ENCODE measurements around the gene RPIA.

The RPIA gene

GRCh38 chr2:88698498-88699233, 7.2 kb downstream of the RPIA start:
- no peaks in the 10 kb centered on the region for H3K9me3 Mint-ChIP-seq
- peaks cover 45% of the 10 kb centered on the region for H3K36me3 Mint-ChIP-seq (ENCODE audit: low read depth)
- H3K4me1 Mint-ChIP-seq (ENCODE audit: low read depth) = peaks cover 34% of the 10 kb centered on the region
- no peaks in the 10 kb centered on the region for H3K27me3 Mint-ChIP-seq
- H3K4me3 Mint-ChIP-seq = no peak overlapping the region
- H3K27ac Mint-ChIP-seq = no peak overlapping the region

GRCh38 chr2:88707003-88707402, 15.5 kb downstream of the RPIA start:
- Mint-ChIP-seq H3K4me1 (ENCODE audit: low read depth) (no peaks in the 10 kb centered on the region), H3K4me3 (no peak overlapping the region), H3K9me3 (peaks cover 17% of the 10 kb centered on the region), H3K27me3 (no peaks in the 10 kb centered on the region), H3K36me3 (ENCODE audit: low read depth) (peaks cover 55% of the 10 kb centered on the region), H3K27ac (no peak overlapping the region)

- Mint-ChIP-seq H3K9me3 (peaks cover 15% of the 10 kb centered on the region), H3K4me3 (no peak overlapping the region), H3K27ac (no peak overlapping the region), H3K4me1 (ENCODE audit: low read depth) (no peaks in the 10 kb centered on the region), H3K36me3 (ENCODE audit: low read depth) (peaks cover 49% of the 10 kb centered on the region), H3K27me3 (no peaks in the 10 kb centered on the region)
Measured at GRCh38 chr2:88709181-88709631, 17.7 kb downstream of the RPIA start.

GRCh38 chr2:88711289-88711688, 19.8 kb downstream of the RPIA start:
- Mint-ChIP-seq H3K9me3 (no peaks in the 10 kb centered on the region), H3K4me3 (no peak overlapping the region), H3K27ac (no peak overlapping the region), H3K27me3 (no peaks in the 10 kb centered on the region), H3K4me1 (ENCODE audit: low read depth) (no peaks in the 10 kb centered on the region), H3K36me3 (ENCODE audit: low read depth) (peaks cover 49% of the 10 kb centered on the region)

GRCh38 chr2:88711897-88712296, 20.4 kb downstream of the RPIA start:
- Mint-ChIP-seq H3K36me3 (ENCODE audit: low read depth) (peaks cover 50% of the 10 kb centered on the region), H3K9me3 (peaks cover 2% of the 10 kb centered on the region), H3K4me3 (no peak overlapping the region), H3K27ac (no peak overlapping the region), H3K27me3 (no peaks in the 10 kb centered on the region), H3K4me1 (ENCODE audit: low read depth) (no peaks in the 10 kb centered on the region)

GRCh38 chr2:88713408-88713807, 21.9 kb downstream of the RPIA start:
- Mint-ChIP-seq H3K36me3 (ENCODE audit: low read depth) (peaks cover 59% of the 10 kb centered on the region), H3K4me3 (no peak overlapping the region), H3K9me3 (peaks cover 5% of the 10 kb centered on the region), H3K27ac (no peak overlapping the region), H3K4me1 (ENCODE audit: low read depth) (no peaks in the 10 kb centered on the region), H3K27me3 (no peaks in the 10 kb centered on the region)

- H3K4me3 Mint-ChIP-seq = no peak overlapping the region
- no peak overlapping the region for H3K27ac Mint-ChIP-seq
- no peaks in the 10 kb centered on the region for H3K27me3 Mint-ChIP-seq
- no peaks in the 10 kb centered on the region for H3K4me1 Mint-ChIP-seq (ENCODE audit: low read depth)
- H3K36me3 Mint-ChIP-seq (ENCODE audit: low read depth) = peaks cover 62% of the 10 kb centered on the region
- H3K9me3 Mint-ChIP-seq = peaks cover 5% of the 10 kb centered on the region
Measured at GRCh38 chr2:88714667-88715066, 23.2 kb downstream of the RPIA start.

GRCh38 chr2:88720399-88720798, 28.9 kb downstream of the RPIA start:
- peaks cover 5% of the 10 kb centered on the region for H3K9me3 Mint-ChIP-seq

GRCh38 chr2:88721268-88721667, 29.8 kb downstream of the RPIA start:
- no peak overlapping the region for H3K4me3 Mint-ChIP-seq
- H3K27ac Mint-ChIP-seq = no peak overlapping the region
- H3K4me1 Mint-ChIP-seq (ENCODE audit: low read depth) = peaks cover 17% of the 10 kb centered on the region
- peaks cover 40% of the 10 kb centered on the region for H3K36me3 Mint-ChIP-seq (ENCODE audit: low read depth)
- peaks cover 5% of the 10 kb centered on the region for H3K9me3 Mint-ChIP-seq
- no peaks in the 10 kb centered on the region for H3K27me3 Mint-ChIP-seq

More at GRCh38 chr2:88720399-88720798, 28.9 kb downstream of the RPIA start:
- Mint-ChIP-seq H3K36me3 (ENCODE audit: low read depth) (peaks cover 48% of the 10 kb centered on the region), H3K27ac (no peak overlapping the region), H3K27me3 (no peaks in the 10 kb centered on the region), H3K4me1 (ENCODE audit: low read depth) (peaks cover 17% of the 10 kb centered on the region), H3K4me3 (no peak overlapping the region)

GRCh38 chr2:88724643-88725332, 33.3 kb downstream of the RPIA start:
- H3K9me3 Mint-ChIP-seq = no peaks in the 10 kb centered on the region
- H3K27me3 Mint-ChIP-seq = no peaks in the 10 kb centered on the region
- peaks cover 22% of the 10 kb centered on the region for H3K4me1 Mint-ChIP-seq (ENCODE audit: low read depth)
- peaks cover 24% of the 10 kb centered on the region for H3K36me3 Mint-ChIP-seq (ENCODE audit: low read depth)
- no peak overlapping the region for H3K27ac Mint-ChIP-seq
- no peak overlapping the region for H3K4me3 Mint-ChIP-seq

GRCh38 chr2:88729061-88729745, 37.7 kb downstream of the RPIA start:
- peak overlapping the region; percentile 45 for H3K27ac Mint-ChIP-seq
- peaks cover 17% of the 10 kb centered on the region for H3K36me3 Mint-ChIP-seq (ENCODE audit: low read depth)
- H3K27me3 Mint-ChIP-seq = no peaks in the 10 kb centered on the region
- no peaks in the 10 kb centered on the region for H3K9me3 Mint-ChIP-seq
- H3K4me3 Mint-ChIP-seq = no peak overlapping the region
- peaks cover 11% of the 10 kb centered on the region for H3K4me1 Mint-ChIP-seq (ENCODE audit: low read depth)

- peaks cover 49% of the 10 kb centered on the region for H3K36me3 Mint-ChIP-seq (ENCODE audit: low read depth)
- H3K27ac Mint-ChIP-seq = peak overlapping the region; percentile 66
- H3K4me1 Mint-ChIP-seq (ENCODE audit: low read depth) = peaks cover 27% of the 10 kb centered on the region
- no peak overlapping the region for H3K4me3 Mint-ChIP-seq
- no peaks in the 10 kb centered on the region for H3K27me3 Mint-ChIP-seq
- no peaks in the 10 kb centered on the region for H3K9me3 Mint-ChIP-seq
Measured at GRCh38 chr2:88733155-88733902, 41.9 kb downstream of the RPIA start.

GRCh38 chr2:88735133-88735532, 43.7 kb downstream of the RPIA start:
- H3K27me3 Mint-ChIP-seq = no peaks in the 10 kb centered on the region
- H3K27ac Mint-ChIP-seq = peak overlapping the region; percentile 83
- H3K4me1 Mint-ChIP-seq (ENCODE audit: low read depth) = peaks cover 22% of the 10 kb centered on the region
- H3K4me3 Mint-ChIP-seq = no peak overlapping the region
- peaks cover 44% of the 10 kb centered on the region for H3K36me3 Mint-ChIP-seq (ENCODE audit: low read depth)
- H3K9me3 Mint-ChIP-seq = no peaks in the 10 kb centered on the region

GRCh38 chr2:88735853-88736252, 44.4 kb downstream of the RPIA start:
- no peaks in the 10 kb centered on the region for H3K27me3 Mint-ChIP-seq
- H3K27ac Mint-ChIP-seq = peak overlapping the region; percentile 83
- peaks cover 22% of the 10 kb centered on the region for H3K4me1 Mint-ChIP-seq (ENCODE audit: low read depth)
- no peak overlapping the region for H3K4me3 Mint-ChIP-seq
- H3K36me3 Mint-ChIP-seq (ENCODE audit: low read depth) = peaks cover 50% of the 10 kb centered on the region
- no peaks in the 10 kb centered on the region for H3K9me3 Mint-ChIP-seq
